HCT116 (cell line): ENCODE data around the gene COL5A1.

Source experiments
- ATF3 ChIP-seq: IDR thresholded peaks from 2 replicates; pipeline ENCODE4 v1.6.1; 2012
- CTCF ChIP-seq, 3 experiments: fragments of 200-600 bp in 1 of 3; sonication (generic) in 1 of 3; IDR thresholded peaks in 2 of 3; conservative IDR thresholded peaks in 1 of 3; 2 replicates each; pipeline ENCODE4 v1.5.1; 2012 to 2017; ENCODE audit warnings: low read depth in 2 of 3, low read length in 2 of 3, antibody characterized with exemption in 1 of 3, borderline replicate concordance in 1 of 3, control low read depth in 1 of 3, mild to moderate bottlenecking in 1 of 3, mixed read lengths in 1 of 3, mixed run types in 1 of 3, moderate library complexity in 1 of 3; ENCODE audit not compliant: insufficient read depth in 1 of 3
- EZH2 ChIP-seq: fragments of 200-600 bp; sonication (generic); IDR thresholded peaks from 2 replicates; pipeline ENCODE4 v1.6.1; 2017; ENCODE audit warnings: antibody characterized with exemption, mixed run types
- EZH2phosphoT487 ChIP-seq: fragments of 200-600 bp; IDR thresholded peaks from 2 replicates; pipeline ENCODE4 v1.6.1; 2018; ENCODE audit warnings: antibody characterized with exemption, borderline replicate concordance
- JUND ChIP-seq: IDR thresholded peaks from 2 replicates; pipeline ENCODE4 v1.6.1; 2012
- MAX ChIP-seq: IDR thresholded peaks from 2 replicates; pipeline ENCODE4 v1.6.1; 2012
- POLR2A ChIP-seq: IDR thresholded peaks from 2 replicates; pipeline ENCODE4 v1.7.0; 2011; ENCODE audit warnings: borderline replicate concordance; ENCODE audit not compliant: insufficient read depth, insufficient read length; ENCODE audit errors: extremely low read depth
- POLR2AphosphoS5 ChIP-seq: IDR thresholded peaks from 2 replicates; pipeline ENCODE4 v1.6.1; 2011; ENCODE audit warnings: mild to moderate bottlenecking, low read depth, low read length, moderate library complexity
- RAD21 ChIP-seq: IDR thresholded peaks from 2 replicates; pipeline ENCODE4 v1.6.1; 2012; ENCODE audit warnings: low read depth, mild to moderate bottlenecking
- ZFX ChIP-seq: fragments of 450-650 bp; IDR thresholded peaks from 2 replicates; pipeline ENCODE4 v1.6.1; 2017

GRCh38 chr9:134861595-134862334 lies 220.2 kb downstream of the COL5A1 start:
- TF ChIP-seq EZH2phosphoT487 (no peak), POLR2A (no peak), CTCF (IDR thresholded peaks at IDR 0.05 in 2 of 3, conservative IDR thresholded peaks at IDR 0.05 in 1 of 3; ENCODE audit: borderline replicate concordance in 1 of 3, insufficient read depth in 1 of 3, low read depth in 2 of 3, low read length in 2 of 3) (no peak), MAX (no peak), JUND (no peak), EZH2 (no peak), ZFX (no peak), POLR2AphosphoS5 (no peak), ATF3 (no peak), RAD21 (no peak)
